H1 (cell line): ENCODE results near the gene GTSE1. TPM values are rescaled to one million over a fixed set of nuclear protein-coding genes. Genes with fewer than 3 reads are reported as not detected.

Source experiments
- CTCF ChIA-PET: fragments of 300-600 bp; sonication (Branson Sonifier 250); formaldehyde crosslinking; loops from one replicate; lab custom pipeline; 2021; ENCODE audit not compliant: partially characterized antibody; lab: Charles Lee
- POLR2A ChIA-PET: fragments of 300-600 bp; sonication (Branson Sonifier 250); formaldehyde crosslinking; loops from one replicate; lab custom pipeline; 2021; ENCODE audit warnings: inconsistent platforms; ENCODE audit not compliant: partially characterized antibody; lab: Charles Lee
- DNase-seq, 2 experiments: peaks; one replicate each; pipeline versions ENCODE4 v3.0.0 to v3.0.0-alpha.2; 2010 to 2022; ENCODE audit warnings: low spot score in 2 of 2, low read depth in 1 of 2, mixed read lengths in 1 of 2
- FAIRE-seq: peaks from 2 replicates; lab custom pipeline; 2011; peaks lifted over from hg19 to GRCh38; lab: Jason Lieb, UNC
- H2AFZ ChIP-seq: 2 replicates; pipeline ENCODE4 v1.8.1; 2012; ENCODE audit warnings: low read length, inconsistent platforms
- H2AK5ac ChIP-seq: 2 replicates; pipeline ENCODE4 v1.6.1; 2013; ENCODE audit warnings: low read depth, low read length
- H2BK120ac ChIP-seq: replicated peaks from 2 replicates; pipeline ENCODE3; 2013; ENCODE audit warnings: low read depth, low read length, inconsistent platforms
- H2BK12ac ChIP-seq: 2 replicates; pipeline ENCODE4 v1.6.1; 2013; ENCODE audit warnings: low read depth, low read length
- H2BK15ac ChIP-seq: 2 replicates; pipeline ENCODE4 v1.6.1; 2013; ENCODE audit warnings: low read length
- H2BK20ac ChIP-seq: 2 replicates; pipeline ENCODE4 v1.6.1; 2013; ENCODE audit warnings: low read length
- H2BK5ac ChIP-seq: 2 replicates; pipeline ENCODE4 v1.6.1; 2013; ENCODE audit warnings: low read depth, low read length
- H3K14ac ChIP-seq: 2 replicates; pipeline ENCODE4 v1.6.1; 2013; ENCODE audit warnings: inconsistent platforms; ENCODE audit not compliant: insufficient read length
- H3K18ac ChIP-seq: 2 replicates; pipeline ENCODE4 v1.6.1; 2013; ENCODE audit warnings: low read length; ENCODE audit errors: extremely low read depth
- H3K23ac ChIP-seq: 2 replicates; pipeline ENCODE4 v1.6.1; 2013; ENCODE audit warnings: inconsistent platforms; ENCODE audit not compliant: insufficient read length
- H3K23me2 ChIP-seq: 2 replicates; pipeline ENCODE4 v1.6.1; 2013; ENCODE audit warnings: low read depth, low read length
- H3K27ac ChIP-seq: 2 replicates; pipeline ENCODE4 v1.6.1; 2011; ENCODE audit warnings: low read depth, low read length, inconsistent platforms
- H3K27me3 ChIP-seq, 4 experiments: replicated peaks in 1 of 4; 1 replicate in 1 of 4; 2 replicates in 3 of 4; pipeline versions ENCODE4 v1.6.1 to v1.8.1; 2011 to 2013; ENCODE audit warnings: low read length in 3 of 4, mild to moderate bottlenecking in 3 of 4, inconsistent platforms in 2 of 4, mixed read lengths in 2 of 4, moderate library complexity in 1 of 4; ENCODE audit not compliant: control insufficient read depth in 3 of 4, insufficient read depth in 3 of 4; ENCODE audit errors: extremely low read depth in 1 of 4
- H3K36me3 ChIP-seq, 4 experiments: 2 replicates each; pipeline versions ENCODE4 v1.6.1 to v1.8.1; 2011 to 2013; ENCODE audit warnings: mild to moderate bottlenecking in 4 of 4, low read length in 3 of 4, moderate library complexity in 2 of 4, control low read depth in 1 of 4, inconsistent platforms in 1 of 4; ENCODE audit not compliant: insufficient read depth in 4 of 4, control insufficient read depth in 2 of 4
- H3K4ac ChIP-seq: replicated peaks from 2 replicates; pipeline ENCODE3; 2013; ENCODE audit warnings: low read length, low read depth, mixed read lengths, inconsistent platforms; ENCODE audit not compliant: insufficient read length
- H3K4me1 ChIP-seq, 4 experiments: replicated peaks in 1 of 4; 1 replicate in 1 of 4; 2 replicates in 3 of 4; pipeline versions ENCODE4 v1.6.1 to v1.8.1; 2011 to 2013; ENCODE audit warnings: low read length in 3 of 4, inconsistent platforms in 2 of 4, mixed read lengths in 1 of 4; ENCODE audit not compliant: insufficient read depth in 4 of 4, control insufficient read depth in 3 of 4
- H3K4me2 ChIP-seq, 2 experiments: 2 replicates each; pipeline versions ENCODE4 v1.6.1 to v1.8.1; 2011 to 2013; ENCODE audit warnings: low read depth in 2 of 2, low read length in 2 of 2, control low read depth in 1 of 2, inconsistent platforms in 1 of 2, mild to moderate bottlenecking in 1 of 2; ENCODE audit not compliant: insufficient read depth in 1 of 2
- H3K4me3 ChIP-seq, 4 experiments: fragments of 200-600, 300-600 bp in 1 of 4; sonication (generic), shearing (Covaris generic), sonication (Bioruptor Twin) in 1 of 4; 2 replicates each; pipeline versions ENCODE4 v1.5.1 to v1.8.1; 2011 to 2016; ENCODE audit warnings: low read length in 4 of 4, low read depth in 3 of 4, control low read depth in 2 of 4, inconsistent platforms in 2 of 4, mild to moderate bottlenecking in 2 of 4, mixed read lengths in 1 of 4, moderate library complexity in 1 of 4; ENCODE audit not compliant: insufficient read depth in 2 of 4; ENCODE audit errors: extremely low read depth in 1 of 4
- H3K56ac ChIP-seq: replicated peaks from 2 replicates; pipeline ENCODE3; 2013; ENCODE audit warnings: low read depth, mild to moderate bottlenecking, mixed read lengths, low read length, inconsistent platforms; ENCODE audit not compliant: insufficient read length
- H3K79me1 ChIP-seq: 2 replicates; pipeline ENCODE4 v1.6.1; 2013; ENCODE audit warnings: low read depth, low read length, control low read depth
- H3K79me2 ChIP-seq, 2 experiments: 2 replicates each; pipeline versions ENCODE4 v1.6.1 to v1.8.1; 2012 to 2013; ENCODE audit warnings: low read length in 2 of 2, mild to moderate bottlenecking in 2 of 2, inconsistent platforms in 1 of 2; ENCODE audit not compliant: insufficient read depth in 2 of 2, control insufficient read depth in 1 of 2
- H3K9ac ChIP-seq, 4 experiments: replicated peaks in 1 of 4; 1 replicate in 1 of 4; 2 replicates in 3 of 4; pipeline versions ENCODE4 v1.6.1 to v1.8.1; 2011 to 2013; ENCODE audit warnings: low read depth in 3 of 4, low read length in 3 of 4, control low read depth in 2 of 4, mild to moderate bottlenecking in 2 of 4, moderate library complexity in 2 of 4, inconsistent platforms in 1 of 4; ENCODE audit errors: extremely low read depth in 1 of 4
- H3K9me3 ChIP-seq, 2 experiments: 2 replicates each; pipeline versions ENCODE4 v1.6.1 to v1.8.1; 2012 to 2013; ENCODE audit warnings: mild to moderate bottlenecking in 2 of 2, moderate library complexity in 2 of 2, control low read depth in 1 of 2, inconsistent platforms in 1 of 2, low read depth in 1 of 2, low read length in 1 of 2, mixed read lengths in 1 of 2; ENCODE audit not compliant: insufficient read depth in 2 of 2
- H4K20me1 ChIP-seq, 2 experiments: replicated peaks in 1 of 2; 2 replicates each; pipeline versions ENCODE3 to v1.8.1; 2011 to 2013; ENCODE audit warnings: inconsistent platforms in 2 of 2, low read length in 2 of 2, mild to moderate bottlenecking in 1 of 2; ENCODE audit not compliant: insufficient read depth in 2 of 2, control insufficient read depth in 1 of 2
- H4K5ac ChIP-seq: 2 replicates; pipeline ENCODE4 v1.6.1; 2013; ENCODE audit warnings: low read length, low read depth, mixed read lengths, inconsistent platforms; ENCODE audit not compliant: insufficient read length
- H4K8ac ChIP-seq: 2 replicates; pipeline ENCODE4 v1.8.0; 2013; ENCODE audit warnings: mild to moderate bottlenecking, moderate library complexity, low read length, inconsistent platforms; ENCODE audit not compliant: insufficient read depth; ENCODE audit errors: extremely low read depth
- H4K91ac ChIP-seq: replicated peaks from 2 replicates; pipeline ENCODE3; 2013; ENCODE audit warnings: low read length, mixed read lengths, inconsistent platforms; ENCODE audit not compliant: insufficient read length
- KDM1A ChIP-seq: fragments of 200-600, 300-600 bp; sonication (generic); IDR thresholded peaks from 2 replicates; pipeline ENCODE4 v1.7.1; 2016; ENCODE audit warnings: mild to moderate bottlenecking, low read length, borderline replicate concordance
- SIRT6 ChIP-seq: IDR thresholded peaks from one replicate; pipeline ENCODE4 v1.7.1; 2012; ENCODE audit warnings: low read length, inconsistent platforms
- WGBS, 2 experiments: shearing (Covaris generic) in 1 of 2; methylation state at CpG; one replicate each; pipeline versions ENCODE4 v1.1.6 to v1.1.7; 2013 to 2015; ENCODE audit warnings: low lambda C conversion rate in 2 of 2, mixed read lengths in 2 of 2, inconsistent platforms in 1 of 2, low coverage in 1 of 2, missing lambda C conversion rate in 1 of 2; ENCODE audit not compliant: insufficient replicate concordance in 2 of 2, insufficient coverage in 1 of 2, insufficient read length in 1 of 2; ENCODE audit errors: extremely low coverage in 1 of 2, missing lambda C conversion rate in 1 of 2; 5-methylcytosine and 5-hydroxymethylcytosine counted together
- polyA plus RNA-seq, 7 experiments: library from polyadenylated mRNA; depleted of rRNA in 3 of 7; stranded (reverse) in 5 of 7; unstranded in 2 of 7; fragments of >200 nt in 5 of 7; fragments of 200-250 nt in 2 of 7; gene quantifications; 1 replicate in 5 of 7; 2 replicates in 1 of 7; 4 replicates in 1 of 7; pipeline versions ENCODE4 v1.2.1 to v1.2.3, GENCODE V29; 2011 to 2013; ENCODE audit warnings: missing spikeins in 2 of 7, mixed read lengths in 2 of 7
- total RNA-seq: library from RNA; stranded (reverse); fragmentation: NEBNext Ultra II Directional; extraction: Animal tissue kit (Norgen Biotek cat#: 25700); gene quantifications from 2 replicates; pipeline ENCODE4 v1.2.1, GENCODE V29; 2021

The GTSE1 gene
- total and polyA plus RNA-seq, 2 of the 8 experiments (the other 6 are each of a cell fraction or from before 2014, with no cell fraction given): 17.5 to 38.6 TPM

DNA sequence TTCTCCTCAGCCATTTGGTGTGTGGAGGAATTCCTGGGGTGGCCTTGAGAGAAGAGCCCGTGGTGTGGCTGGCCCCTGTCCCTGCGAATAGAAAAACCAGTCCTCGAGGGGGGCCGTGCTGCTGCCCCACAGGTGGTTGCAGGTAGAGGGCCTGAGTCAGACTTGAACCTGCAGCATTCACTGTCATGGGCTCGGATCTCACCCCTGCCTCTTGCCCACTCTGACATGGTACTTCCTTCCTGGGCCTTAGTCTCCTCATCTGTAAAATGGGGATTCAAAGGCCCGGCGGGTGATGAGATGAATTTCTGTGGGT, 58.3 kb downstream of the GTSE1 start:
- Histone ChIP-seq H2BK15ac (no peak overlapping the region), H2BK120ac (no peak overlapping the region), H4K20me1 (peaks cover 13 to 27% of the 10 kb centered on the region in 2 experiments), H3K23me2 (no peaks in the 10 kb centered on the region), H4K5ac (no peak overlapping the region), H4K91ac (no peak overlapping the region), H2BK5ac (no peak overlapping the region), H3K79me1 (0 out of 2 replicates have a peak, but pooled peaks cover 4% of the 10 kb centered on the region), H3K23ac (no peak overlapping the region), H3K79me2 (no peaks in the 10 kb centered on the region), H3K56ac (no peak overlapping the region), H3K18ac (no peak overlapping the region), H4K8ac (no peak overlapping the region), H3K4me2 (no peak overlapping the region), H3K4ac (no peak overlapping the region), H2AFZ (no peak overlapping the region)
- 93% methylated on average over 7 of the region's 7 CpGs; no CpG with 5 or more reads in 1 of the 2 experiments for WGBS, 2 experiments
- DNase-seq (no peak), FAIRE-seq (no peak)
- POLR2A ChIA-PET: interaction anchor here (0.6 to 1.9 kb wide), 2 partner anchors 15 to 187 kb away, joined by 3 to 4 read pairs; no protein-coding TSS in a partner anchor
- CTCF ChIA-PET: interaction anchor here (0.6 to 5.8 kb wide), 11 partner anchors 12 to 220 kb away, joined by 3 to 60 read pairs (median 4); partner anchors contain the start of gene CELSR1
- 0 out of 2 replicates have a peak, but pooled peaks have one; percentile 31 for TF ChIP-seq KDM1A
- TF ChIP-seq SIRT6: no peak
- TF ChIP-seq, all 59 proteins: peak for 1
- no peak overlapping the region for H3K27ac ChIP-seq
- no peak overlapping the region for H2BK20ac ChIP-seq
- no peak overlapping the region for H3K14ac ChIP-seq
- no peak overlapping the region for H2AK5ac ChIP-seq
- H3K36me3 ChIP-seq: peaks cover 13 to 54% (median 41%) of the 10 kb centered on the region in 4 experiments; a peak in 7 of 8 replicates
- no peaks in the 10 kb centered on the region for H3K9me3 ChIP-seq
- no peak overlapping the region for H2BK12ac ChIP-seq
- H3K4me1 ChIP-seq: no peaks in the 10 kb centered on the region
- H3K4me3 ChIP-seq: no peak overlapping the region
- no peak overlapping the region for H3K9ac ChIP-seq
- H3K27me3 ChIP-seq: no peaks in the 10 kb centered on the region
